ENCODE data around the gene WBP11.
A peak's percentile ranks its signal among the peaks of the same experiment; 100 is the strongest.
"Not testable (repeated sequence)": the region's sequence is repeated elsewhere in the genome, so short reads cannot be mapped to it uniquely, and the experiment has no call there.

WBP11 gene

GRCh38 chr12:14770496-14771461, 32.5 kb downstream of the WBP11 start:
- peak; percentile 98 for DNase-seq

- peak; percentile 89 for DNase-seq
Observed at GRCh38 chr12:14769969-14770495, 33.2 kb downstream of the WBP11 start.

- DNase-seq, result no peak
Observed at GRCh38 chr12:14769466-14769968, 33.8 kb downstream of the WBP11 start.

GRCh38 chr12:14768823-14769405, 34.4 kb downstream of the WBP11 start:
- peak; percentile 33 for DNase-seq

- no peak for DNase-seq
Observed at GRCh38 chr12:14767617-14768016, 35.7 kb downstream of the WBP11 start.

GRCh38 chr12:14766649-14767215, 36.5 kb downstream of the WBP11 start:
- DNase-seq, result no peak

GRCh38 chr12:14766020-14766419, 37.3 kb downstream of the WBP11 start:
- not testable (repeated sequence) for DNase-seq

GRCh38 chr12:14765398-14765797, 37.9 kb downstream of the WBP11 start:
- no peak for DNase-seq

GRCh38 chr12:14759711-14760280, 43.5 kb downstream of the WBP11 start:
- DNase-seq, result not testable (repeated sequence)

- DNase-seq, result no peak
Observed at GRCh38 chr12:14756334-14757143, 46.7 kb downstream of the WBP11 start.

- no peak for DNase-seq
Observed at GRCh38 chr12:14751986-14752385, 51.3 kb downstream of the WBP11 start.

GRCh38 chr12:14743061-14743460, 60.2 kb downstream of the WBP11 start:
- DNase-seq, result no peak

- no peak for DNase-seq
Observed at GRCh38 chr12:14741942-14742341, 61.3 kb downstream of the WBP11 start.

- DNase-seq, result no peak
Observed at GRCh38 chr12:14741153-14741552, 62.1 kb downstream of the WBP11 start.

- not testable (repeated sequence) for DNase-seq
Observed at GRCh38 chr12:14736441-14736840, 66.8 kb downstream of the WBP11 start.
